Sigmoid colon (tissue), 7 donors: ENCODE measurements around the gene C2CD3. TPM values are rescaled to one million over a fixed set of nuclear protein-coding genes. Genes with fewer than 3 reads are reported as not detected.
A peak's percentile ranks its signal among the peaks of the same experiment; 100 is the strongest.
"Not testable (repeated sequence)": the region's sequence is repeated elsewhere in the genome, so short reads cannot be mapped to it uniquely, and the experiment has no call there.

Experiments used
- DNase-seq: peaks from one replicate; pipeline ENCODE4 v3.0.0-alpha.2; 2019
- H3K27ac ChIP-seq, 4 donors: fragments of 200-600 bp; sonication (generic); one replicate each; pipeline ENCODE4 v1.5.1; 2016 to 2019; ENCODE audit warnings: mild to moderate bottlenecking in 1 of 4
- H3K27me3 ChIP-seq, 3 donors: fragments of 200-600 bp; sonication (generic); one replicate each; pipeline ENCODE4 v1.5.1; 2019; ENCODE audit warnings: mild to moderate bottlenecking in 1 of 3
- H3K36me3 ChIP-seq, 4 donors: fragments of 200-600 bp; sonication (generic); one replicate each; pipeline ENCODE4 v1.5.1; 2016 to 2019
- H3K4me1 ChIP-seq, 4 donors: fragments of 200-600 bp; sonication (generic); one replicate each; pipeline ENCODE4 v1.5.1; 2017 to 2019
- H3K4me3 ChIP-seq, 4 donors: fragments of 200-600 bp; sonication (generic); one replicate each; pipeline ENCODE4 v1.5.1; 2017 to 2019; ENCODE audit warnings: mild to moderate bottlenecking in 2 of 4, moderate library complexity in 1 of 4
- H3K9me3 ChIP-seq, 4 donors: fragments of 200-600 bp in 3 of 4; sonication (generic) in 3 of 4; one replicate each; pipeline versions ENCODE4 v1.5.1 to v1.6.1; 2013 to 2019
- CTCF ChIP-seq, 4 experiments: fragments of 450-650 bp in 3 of 4; fragments of 200-600 bp in 1 of 4; IDR thresholded peaks; one replicate each; pipeline ENCODE4 v1.5.1; 2016 to 2019; ENCODE audit warnings: antibody characterized with exemption in 4 of 4, mild to moderate bottlenecking in 3 of 4, moderate library complexity in 2 of 4
- EP300 ChIP-seq, 4 donors: sonication (generic); formaldehyde crosslinking; IDR thresholded peaks; one replicate each; pipeline ENCODE4 v1.6.1; 2017; ENCODE audit warnings: antibody characterized with exemption in 4 of 4
- POLR2A ChIP-seq, 2 donors: fragments of 450-650 bp; IDR thresholded peaks; one replicate each; pipeline ENCODE4 v1.6.1; 2016; ENCODE audit warnings: antibody characterized with exemption in 2 of 2, mild to moderate bottlenecking in 2 of 2, moderate library complexity in 2 of 2
- POLR2AphosphoS5 ChIP-seq, 4 donors: sonication (generic); formaldehyde crosslinking; IDR thresholded peaks; one replicate each; pipeline ENCODE4 v1.6.1; 2017; ENCODE audit warnings: antibody characterized with exemption in 4 of 4
- WGBS, 2 donors: extraction: QIAGEN DNeasy Blood & Tissue Kit; methylation state at CpG; one replicate each; pipeline ENCODE4 v1.1.7; 2013; 5-methylcytosine and 5-hydroxymethylcytosine counted together
- intact Hi-C: fragments of 100-400 bp; cut with DNase I; formaldehyde crosslinking; loops from one replicate; pipeline ENCODE4 v1.15.1; 2023
- polyA plus RNA-seq, 3 donors: library from polyadenylated mRNA; stranded (reverse); fragments of 200-250 nt; gene quantifications; one replicate each; pipeline ENCODE4 v1.2.3, GENCODE V29; 2013
- total RNA-seq, 4 donors: library from RNA; depleted of rRNA; stranded (reverse); fragments of >200 nt; gene quantifications; one replicate each; pipeline ENCODE4 v1.1.0, GENCODE V29; 2016
- donor health status: healthy with polysubstance abuse.
- donor health status: Bipolar disorder and iron deficiency.
- donor health status: healthy.

Gene C2CD3
- total and polyA plus RNA-seq, 7 donors, result 6.9 to 29.1 (median 17.2) TPM

GRCh38 chr11:73995247-73995646, 175.6 kb downstream of the C2CD3 start:
- Histone ChIP-seq H3K4me1 (no peaks in the 10 kb centered on the region), H3K36me3 (no peaks in the 10 kb centered on the region), H3K27ac (peak overlapping the region in 1 of 4 donors; percentile 29), H3K4me3 (no peak overlapping the region), H3K9me3 (no peaks in the 10 kb centered on the region), H3K27me3 (no peaks in the 10 kb centered on the region)
- TF ChIP-seq EP300 (IDR thresholded peaks at IDR 0.05) (no peak), CTCF (IDR thresholded peaks at IDR 0.05) (no peak), POLR2A (IDR thresholded peaks at IDR 0.05) (no peak), POLR2AphosphoS5 (IDR thresholded peaks at IDR 0.05) (no peak)
- no peak for DNase-seq
- intact Hi-C loops, result no loop called here
- WGBS, 2 donors, result 52 to 80% methylated on average over 2 of the region's 2 CpGs

GRCh38 chr11:73991471-73992006, 179.3 kb downstream of the C2CD3 start:
- H3K27me3 ChIP-seq, result no peaks in the 10 kb centered on the region
- H3K4me3 ChIP-seq, result no peak overlapping the region
- no peaks in the 10 kb centered on the region for H3K9me3 ChIP-seq
- no peaks in the 10 kb centered on the region for H3K4me1 ChIP-seq
- no peak overlapping the region for H3K27ac ChIP-seq
- DNase-seq, result peak; percentile 26
- no peaks in the 10 kb centered on the region for H3K36me3 ChIP-seq
- intact Hi-C loops, result no loop called here
- TF ChIP-seq CTCF (IDR thresholded peaks at IDR 0.05) (no peak), POLR2AphosphoS5 (IDR thresholded peaks at IDR 0.05) (no peak), POLR2A (IDR thresholded peaks at IDR 0.05) (no peak), EP300 (IDR thresholded peaks at IDR 0.05) (no peak)
- WGBS, 2 donors, result 85 to 88% methylated on average over 6 of the region's 6 CpGs

GRCh38 chr11:73990730-73991129, 180.1 kb downstream of the C2CD3 start:
- Histone ChIP-seq H3K27me3 (no peaks in the 10 kb centered on the region), H3K27ac (no peak overlapping the region), H3K4me3 (no peak overlapping the region), H3K4me1 (no peaks in the 10 kb centered on the region), H3K36me3 (no peaks in the 10 kb centered on the region), H3K9me3 (no peaks in the 10 kb centered on the region)
- intact Hi-C loops, result no loop called here
- WGBS, 2 donors, result 85 to 90% methylated on average over 2 of the region's 2 CpGs
- DNase-seq, result no peak
- TF ChIP-seq CTCF (IDR thresholded peaks at IDR 0.05), result no peak
- TF ChIP-seq EP300 (IDR thresholded peaks at IDR 0.05), result no peak
- no peak for TF ChIP-seq POLR2AphosphoS5 (IDR thresholded peaks at IDR 0.05)
- no peak for TF ChIP-seq POLR2A (IDR thresholded peaks at IDR 0.05)

GRCh38 chr11:73989156-73989555, 181.6 kb downstream of the C2CD3 start:
- 94 to 95% methylated on average over 6 of the region's 6 CpGs for WGBS, 2 donors
- intact Hi-C loops, result no loop called here
- H3K4me3 ChIP-seq, result no peak overlapping the region
- H3K9me3 ChIP-seq, result no peaks in the 10 kb centered on the region
- no peaks in the 10 kb centered on the region for H3K36me3 ChIP-seq
- H3K27me3 ChIP-seq, result no peaks in the 10 kb centered on the region
- DNase-seq, result peak; percentile 19
- no peaks in the 10 kb centered on the region for H3K4me1 ChIP-seq
- no peak overlapping the region for H3K27ac ChIP-seq
- TF ChIP-seq POLR2A (IDR thresholded peaks at IDR 0.05), result no peak

- intact Hi-C loops, result no loop called here
- H3K36me3 ChIP-seq, result no peaks in the 10 kb centered on the region
- no peak overlapping the region for H3K4me3 ChIP-seq
- H3K4me1 ChIP-seq, result peaks cover 0 to 7% (median 6%) of the 10 kb centered on the region in 4 donors
- no peaks in the 10 kb centered on the region for H3K9me3 ChIP-seq
- no peaks in the 10 kb centered on the region for H3K27me3 ChIP-seq
- WGBS, 2 donors, result 92% methylated on average over 7 of the region's 7 CpGs
- TF ChIP-seq EP300 (IDR thresholded peaks at IDR 0.05) (no peak), CTCF (IDR thresholded peaks at IDR 0.05) (no peak), POLR2A (IDR thresholded peaks at IDR 0.05) (no peak), POLR2AphosphoS5 (IDR thresholded peaks at IDR 0.05) (no peak)
- no peak overlapping the region for H3K27ac ChIP-seq
- DNase-seq, result peak; percentile 7
Measured at GRCh38 chr11:73988227-73988626, 182.6 kb downstream of the C2CD3 start.

- WGBS, 2 donors, result 93 to 95% methylated on average over 4 of the region's 4 CpGs
- H3K27me3 ChIP-seq, H3K27ac ChIP-seq, intact Hi-C loops, H3K4me3 ChIP-seq, H3K9me3 ChIP-seq, H3K36me3 ChIP-seq: not testable (repeated sequence)
- H3K4me1 ChIP-seq, result peaks cover 0 to 19% (median 14%) of the 10 kb centered on the region in 4 donors
- DNase-seq, result peak; percentile 35
Measured at GRCh38 chr11:73985661-73986060, 185.1 kb downstream of the C2CD3 start.
